Measurements from ENCODE around the gene NUAK2.

Gene NUAK2

DNA sequence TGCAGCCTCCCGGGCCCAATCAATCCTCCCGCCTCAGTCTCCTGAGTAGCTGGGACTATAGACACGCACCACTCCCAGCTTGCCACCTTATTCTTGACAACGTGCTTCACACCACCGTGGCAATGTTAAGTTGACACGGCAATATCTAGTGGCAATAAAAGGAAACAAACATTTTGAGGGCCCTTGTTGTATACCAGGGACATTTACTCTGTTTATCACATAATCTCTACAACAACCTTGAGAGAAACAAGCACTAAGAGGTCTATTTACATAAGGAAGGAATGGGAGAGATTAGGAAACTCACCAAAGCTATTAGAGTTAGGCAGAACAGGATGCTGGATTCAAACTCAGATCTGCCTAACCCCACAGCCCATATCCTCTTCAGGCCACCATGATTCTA lies 32.1 kb upstream of the NUAK2 start:
- H3K4me3 ChIP-seq (ENCODE audit: low read depth, low read length), result no peak overlapping the region
- no peak for TF ChIP-seq CTCF (IDR thresholded peaks at IDR 0.05; ENCODE audit: low read depth, low read length)

DNA sequence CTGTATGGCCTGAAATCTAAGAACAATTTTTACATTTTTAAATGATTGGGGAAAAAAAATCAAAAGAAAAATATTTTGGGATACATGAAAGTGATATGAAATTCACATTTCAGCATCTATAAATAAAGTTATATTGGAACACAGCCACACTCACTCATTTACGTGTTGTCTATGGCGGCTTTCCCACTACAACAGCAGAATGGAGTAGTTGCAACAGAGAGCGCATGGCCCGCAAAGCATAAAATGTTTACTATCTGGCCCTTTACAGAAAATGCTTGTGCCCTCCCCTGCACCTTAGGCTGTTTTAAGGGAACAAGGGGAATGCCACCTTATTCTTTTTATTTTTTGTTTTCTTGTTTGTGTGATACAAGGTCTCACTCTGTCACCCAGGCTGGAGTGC lies 31.6 kb upstream of the NUAK2 start:
- TF ChIP-seq CTCF (IDR thresholded peaks at IDR 0.05; ENCODE audit: low read depth, low read length), result no peak
- H3K4me3 ChIP-seq (ENCODE audit: low read depth, low read length), result no peak overlapping the region

- no peak for TF ChIP-seq CTCF (IDR thresholded peaks at IDR 0.05; ENCODE audit: low read depth, low read length)
- no peak overlapping the region for H3K4me3 ChIP-seq (ENCODE audit: low read depth, low read length)
These were observed 30.6 kb upstream of the NUAK2 start for GRCh38 chr1:205351984-205352713.

GRCh38 chr1:205350691-205351141 lies 29.2 kb upstream of the NUAK2 start:
- TF ChIP-seq CTCF (IDR thresholded peaks at IDR 0.05; ENCODE audit: low read depth, low read length), result no peak
- no peak overlapping the region for H3K4me3 ChIP-seq (ENCODE audit: low read depth, low read length)

DNA sequence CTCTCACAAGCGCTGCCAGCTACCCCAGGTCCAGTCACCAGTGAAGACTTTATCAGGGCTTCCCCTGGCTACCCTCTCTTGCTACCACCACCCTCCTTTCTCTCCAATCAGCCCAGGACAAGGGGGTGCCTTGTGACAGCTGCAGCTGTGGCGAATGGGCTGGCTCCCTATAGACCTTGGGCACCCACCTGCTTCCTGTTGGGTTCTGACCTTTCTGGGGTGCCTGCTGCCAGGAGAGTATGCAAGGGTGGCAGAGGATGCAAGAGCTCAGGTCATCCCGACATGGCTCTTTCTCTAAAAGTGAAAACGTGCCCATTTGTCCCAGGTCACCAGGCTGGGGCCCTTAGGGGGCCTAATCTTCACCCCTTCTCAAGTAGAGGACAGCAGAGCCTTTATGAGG lies 28.6 kb upstream of the NUAK2 start:
- TF ChIP-seq CTCF (IDR thresholded peaks at IDR 0.05; ENCODE audit: low read depth, low read length), result no peak
- H3K4me3 ChIP-seq (ENCODE audit: low read depth, low read length), result no peak overlapping the region

DNA sequence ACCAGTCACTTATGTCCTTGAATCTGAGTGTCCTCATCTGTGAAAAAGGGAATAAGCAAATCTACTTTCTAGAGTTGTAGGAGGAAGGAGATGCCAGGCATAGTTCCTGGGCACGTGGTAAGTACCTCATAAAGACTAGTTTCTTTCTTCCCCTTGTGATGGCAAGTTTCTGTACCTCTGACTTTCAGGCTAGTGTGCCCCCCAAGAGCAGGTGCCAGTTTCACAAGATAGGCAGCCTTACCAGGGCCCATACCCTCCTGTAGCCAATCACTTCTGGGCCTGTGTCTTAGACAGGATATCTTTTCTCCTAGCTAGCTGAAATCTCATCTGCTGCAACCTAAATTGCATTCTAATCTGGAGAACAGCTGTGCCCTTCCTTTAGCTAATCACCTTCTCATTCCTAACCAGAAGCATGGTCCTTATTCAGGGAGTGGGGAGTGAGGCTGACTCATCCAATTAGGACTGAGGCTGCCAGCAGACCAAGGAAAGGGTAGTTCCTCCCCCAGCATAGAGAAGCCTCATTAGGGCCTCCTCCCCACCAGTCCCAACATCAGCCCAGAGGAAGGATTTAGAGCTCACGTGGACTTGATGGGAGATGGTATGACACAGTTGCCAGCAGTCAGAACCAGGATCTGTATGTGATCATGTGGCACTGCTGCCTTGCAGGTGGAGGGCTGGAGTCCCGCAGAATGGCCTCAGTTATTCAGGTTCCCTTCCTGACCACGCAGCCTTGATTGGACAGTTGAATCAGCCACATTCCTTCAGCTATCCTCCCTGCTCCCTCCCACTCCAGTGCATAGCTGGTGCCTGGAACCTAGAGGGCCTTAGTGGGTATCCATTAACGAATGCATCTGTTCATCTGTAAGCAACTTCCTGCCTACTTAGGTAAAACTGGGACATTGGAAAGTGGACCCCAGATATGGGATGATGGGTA lies 27.3 kb upstream of the NUAK2 start:
- no peak overlapping the region for H3K4me3 ChIP-seq (ENCODE audit: low read depth, low read length)
- TF ChIP-seq CTCF (IDR thresholded peaks at IDR 0.05; ENCODE audit: low read depth, low read length), result no peak
